ENCODE measurements around the gene ZNF423.

The ZNF423 gene

DNA sequence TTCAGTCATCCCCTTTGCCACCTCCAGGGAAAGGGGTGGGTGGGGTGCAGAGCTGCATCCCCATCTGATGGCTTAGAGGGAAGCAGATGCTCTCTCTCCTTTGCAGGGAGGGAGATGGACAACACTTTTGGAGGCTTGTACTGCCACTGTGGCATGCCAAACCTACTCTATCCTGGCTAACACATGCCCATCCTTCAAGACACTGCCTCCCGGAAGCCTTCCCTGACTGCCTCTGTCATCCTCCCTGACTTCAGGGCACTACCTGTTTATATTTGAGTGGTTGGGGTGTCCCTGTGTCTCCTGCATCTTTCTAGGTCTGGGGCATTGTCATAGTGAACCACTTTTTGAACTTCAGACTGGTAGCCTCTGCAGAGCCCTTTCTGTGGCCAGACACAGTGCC, 202.3 kb downstream of the ZNF423 start:
- no peak overlapping the region for H3K4me3 ChIP-seq (ENCODE audit: low read depth, low read length)
- no peak for DNase-seq (ENCODE audit: low read depth)
- TF ChIP-seq, protein P1, sequence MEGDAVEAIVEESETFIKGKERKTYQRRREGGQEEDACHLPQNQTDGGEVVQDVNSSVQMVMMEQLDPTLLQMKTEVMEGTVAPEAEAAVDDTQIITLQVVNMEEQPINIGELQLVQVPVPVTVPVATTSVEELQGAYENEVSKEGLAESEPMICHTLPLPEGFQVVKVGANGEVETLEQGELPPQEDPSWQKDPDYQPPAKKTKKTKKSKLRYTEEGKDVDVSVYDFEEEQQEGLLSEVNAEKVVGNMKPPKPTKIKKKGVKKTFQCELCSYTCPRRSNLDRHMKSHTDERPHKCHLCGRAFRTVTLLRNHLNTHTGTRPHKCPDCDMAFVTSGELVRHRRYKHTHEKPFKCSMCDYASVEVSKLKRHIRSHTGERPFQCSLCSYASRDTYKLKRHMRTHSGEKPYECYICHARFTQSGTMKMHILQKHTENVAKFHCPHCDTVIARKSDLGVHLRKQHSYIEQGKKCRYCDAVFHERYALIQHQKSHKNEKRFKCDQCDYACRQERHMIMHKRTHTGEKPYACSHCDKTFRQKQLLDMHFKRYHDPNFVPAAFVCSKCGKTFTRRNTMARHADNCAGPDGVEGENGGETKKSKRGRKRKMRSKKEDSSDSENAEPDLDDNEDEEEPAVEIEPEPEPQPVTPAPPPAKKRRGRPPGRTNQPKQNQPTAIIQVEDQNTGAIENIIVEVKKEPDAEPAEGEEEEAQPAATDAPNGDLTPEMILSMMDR (IDR thresholded peaks at IDR 0.05; ENCODE audit: insufficient read depth, low read depth, low read length, missing control alignments) = no peak

DNA sequence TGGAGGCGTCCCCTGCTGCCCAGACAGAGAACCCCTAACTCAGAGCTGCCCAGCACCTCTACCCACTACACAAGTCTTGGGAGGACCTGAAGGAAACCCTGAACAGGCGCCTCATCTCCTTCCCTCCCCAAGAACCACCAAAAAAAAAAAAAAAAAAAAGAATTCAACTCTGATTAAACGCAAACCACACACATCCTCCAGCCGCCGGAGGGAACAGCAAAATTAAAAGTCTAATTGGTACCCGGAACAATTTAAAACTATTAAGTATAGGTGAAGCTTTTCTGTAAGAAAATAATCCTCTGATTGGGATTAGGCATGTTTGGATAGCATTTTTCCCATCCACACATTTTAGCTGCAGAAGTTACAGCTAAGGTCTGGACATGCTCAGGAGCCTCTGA, 202.7 kb downstream of the ZNF423 start:
- TF ChIP-seq, protein P1 (IDR thresholded peaks at IDR 0.05; ENCODE audit: insufficient read depth, low read depth, low read length, missing control alignments) = no peak
- no peak overlapping the region for H3K4me3 ChIP-seq (ENCODE audit: low read depth, low read length)
- no peak for DNase-seq (ENCODE audit: low read depth)

DNA sequence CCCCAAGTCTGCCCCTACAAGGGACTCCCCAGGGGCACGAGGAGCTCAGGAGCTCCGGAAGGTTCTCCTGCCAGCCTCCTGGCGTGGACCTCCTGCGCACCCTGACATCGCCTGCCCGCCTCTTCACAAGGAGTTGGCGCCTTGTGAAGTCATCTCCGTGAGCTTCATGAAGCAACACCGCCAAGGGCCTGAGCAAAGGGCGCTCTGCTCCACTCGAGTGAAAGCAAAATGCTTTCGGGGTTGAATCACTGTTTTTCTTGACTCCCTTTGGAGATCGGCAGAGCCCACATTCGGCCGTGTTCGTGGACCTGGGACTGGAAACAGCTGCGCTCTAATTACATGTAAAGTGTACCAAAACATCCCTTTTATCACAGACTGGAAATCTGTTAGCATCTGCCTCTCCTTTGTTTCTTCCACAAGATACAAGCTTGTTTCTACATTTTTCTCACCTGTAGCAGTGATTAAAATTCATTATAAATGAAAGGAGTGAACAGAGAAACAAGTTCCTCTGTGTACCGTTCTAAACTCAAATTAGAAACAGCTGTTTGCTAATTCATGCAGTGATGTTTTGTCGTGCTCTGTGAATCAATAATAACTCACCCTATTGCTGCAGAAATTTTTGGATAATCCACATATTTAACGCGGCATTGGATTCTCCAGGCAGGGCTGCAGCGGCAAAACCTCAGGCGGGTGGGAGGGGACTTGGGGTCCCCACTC, 203.3 kb downstream of the ZNF423 start:
- H3K4me3 ChIP-seq (ENCODE audit: low read depth, low read length) = no peak overlapping the region
- no peak for DNase-seq (ENCODE audit: low read depth)

DNA sequence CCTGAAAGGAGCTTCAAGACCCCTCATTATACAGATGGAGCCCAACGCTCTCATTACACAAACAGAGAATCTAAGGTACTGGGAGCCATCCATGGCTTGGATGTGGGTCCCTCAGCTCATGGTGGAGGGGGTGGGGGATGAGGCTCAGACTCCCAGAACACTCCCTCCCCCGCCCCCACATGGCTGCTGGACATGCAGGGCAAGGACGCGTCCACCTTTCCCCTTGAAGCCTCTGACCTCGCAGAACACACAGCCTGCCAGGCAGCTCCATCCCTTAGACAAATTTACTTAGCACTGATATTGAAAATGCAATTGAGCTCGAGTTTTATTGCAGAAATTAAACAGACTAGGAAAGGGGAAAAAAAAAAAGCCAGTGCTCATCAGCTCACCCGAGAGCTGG, 203.9 kb downstream of the ZNF423 start:
- TF ChIP-seq, protein P1 (IDR thresholded peaks at IDR 0.05; ENCODE audit: insufficient read depth, low read depth, low read length, missing control alignments) = no peak
- no peak for DNase-seq (ENCODE audit: low read depth)
- no peak overlapping the region for H3K4me3 ChIP-seq (ENCODE audit: low read depth, low read length)

More for the DNA sequence above, 203.3 kb downstream of the ZNF423 start:
- TF ChIP-seq, protein P1 (IDR thresholded peaks at IDR 0.05; ENCODE audit: insufficient read depth, low read depth, low read length, missing control alignments) = no peak

DNA sequence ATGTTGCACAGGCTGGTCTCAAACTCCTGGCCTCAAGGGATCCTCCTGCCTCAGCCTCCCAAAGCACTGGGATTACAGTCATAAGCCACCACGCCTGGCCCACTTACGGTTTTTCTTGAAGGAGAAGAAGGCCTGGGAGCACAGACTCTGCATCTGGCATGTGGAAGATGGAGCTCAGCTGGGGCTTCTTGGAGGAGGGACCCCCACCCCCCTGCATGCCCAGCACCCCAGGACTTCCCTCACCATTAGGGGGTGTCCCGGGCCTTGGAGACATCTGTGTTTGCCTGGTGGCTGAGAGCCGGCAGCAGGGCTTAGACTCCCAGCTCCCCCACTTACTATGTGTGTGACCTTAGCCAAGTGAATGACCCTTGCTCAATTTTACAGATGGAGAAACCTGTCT, 204.7 kb downstream of the ZNF423 start:
- TF ChIP-seq, protein P1 (IDR thresholded peaks at IDR 0.05; ENCODE audit: insufficient read depth, low read depth, low read length, missing control alignments) = no peak
- no peak overlapping the region for H3K4me3 ChIP-seq (ENCODE audit: low read depth, low read length)
- DNase-seq (ENCODE audit: low read depth) = no peak

DNA sequence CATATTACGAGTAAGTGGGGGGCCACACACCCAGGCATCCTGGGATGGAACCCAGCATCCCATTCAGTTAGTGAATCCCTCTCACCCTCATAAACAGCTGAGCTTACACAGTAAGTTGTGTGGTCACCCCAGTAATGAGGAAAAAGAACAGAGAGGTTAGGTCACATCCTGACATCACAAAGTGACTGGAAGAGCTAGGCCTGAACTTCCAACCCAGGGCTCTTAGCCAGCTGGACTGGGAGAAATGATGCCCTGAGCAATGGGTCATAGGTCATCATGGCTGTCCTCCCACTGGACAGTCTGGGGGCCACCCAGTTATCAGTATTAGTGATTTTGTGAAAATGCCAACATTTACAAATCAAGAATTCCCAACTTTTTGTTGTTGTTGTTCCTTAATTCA, 205.3 kb downstream of the ZNF423 start:
- no peak overlapping the region for H3K4me3 ChIP-seq (ENCODE audit: low read depth, low read length)
- TF ChIP-seq, protein P1 (IDR thresholded peaks at IDR 0.05; ENCODE audit: insufficient read depth, low read depth, low read length, missing control alignments) = no peak
- no peak for DNase-seq (ENCODE audit: low read depth)
